EH (cell line): ENCODE data around the gene C11orf52.

Experiments
- DNase-seq: peaks from one replicate; pipeline ENCODE4 v3.0.0-alpha.2; 2015; ENCODE audit warnings: low read depth

The C11orf52 gene

DNA sequence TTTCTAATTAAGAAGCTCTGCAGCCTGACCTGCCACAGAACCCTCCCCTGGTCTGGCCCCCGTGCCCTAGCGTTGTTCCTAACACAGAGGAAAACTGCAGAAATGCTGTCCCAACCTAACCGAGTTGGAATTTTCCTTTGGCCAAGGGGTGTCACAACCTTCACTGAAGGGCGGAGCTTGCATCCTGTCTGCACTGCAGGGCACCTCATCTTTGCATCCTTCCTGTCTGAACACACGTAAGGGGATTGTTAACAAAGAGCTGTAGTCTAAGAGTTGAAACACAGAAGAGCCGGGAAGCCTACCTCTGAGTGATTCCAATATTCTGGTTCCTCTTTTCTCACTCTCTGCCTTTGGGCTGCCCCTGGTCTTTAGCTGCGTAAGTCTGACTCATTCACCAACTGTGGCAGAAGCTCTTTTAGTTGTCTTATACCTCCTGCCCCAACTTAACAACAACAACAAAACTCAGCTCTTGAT lies 20.0 kb downstream of the C11orf52 start:
- DNase-seq: peak; percentile 63

GRCh38 chr11:111939836-111940604 lies 21.3 kb downstream of the C11orf52 start:
- peak; percentile 93 for DNase-seq

- no peak for DNase-seq
Measured at GRCh38 chr11:111941963-111942362, 23.2 kb downstream of the C11orf52 start.

GRCh38 chr11:111942829-111943228 lies 24.1 kb downstream of the C11orf52 start:
- peak; percentile 43 for DNase-seq

DNA sequence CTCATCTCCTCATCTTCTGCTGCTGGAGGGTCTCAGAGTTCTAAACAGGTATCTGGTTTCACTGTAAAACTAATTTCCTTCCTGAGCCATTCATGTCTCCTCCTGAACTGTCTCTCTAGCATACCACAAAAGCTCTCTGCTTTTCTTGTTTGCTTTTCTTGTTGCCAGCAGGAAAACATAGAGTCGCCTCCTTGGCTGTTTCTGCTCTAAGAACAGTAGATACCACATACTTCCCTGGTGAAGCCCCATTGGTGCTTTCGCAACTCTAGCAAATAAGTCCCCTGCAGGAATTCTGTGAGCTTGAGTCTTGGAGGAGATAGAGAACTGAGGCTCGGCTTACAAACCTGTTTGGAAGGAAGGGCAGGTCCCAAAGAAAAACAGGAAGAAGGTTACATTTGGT lies 25.4 kb downstream of the C11orf52 start:
- DNase-seq: peak; percentile 90

DNA sequence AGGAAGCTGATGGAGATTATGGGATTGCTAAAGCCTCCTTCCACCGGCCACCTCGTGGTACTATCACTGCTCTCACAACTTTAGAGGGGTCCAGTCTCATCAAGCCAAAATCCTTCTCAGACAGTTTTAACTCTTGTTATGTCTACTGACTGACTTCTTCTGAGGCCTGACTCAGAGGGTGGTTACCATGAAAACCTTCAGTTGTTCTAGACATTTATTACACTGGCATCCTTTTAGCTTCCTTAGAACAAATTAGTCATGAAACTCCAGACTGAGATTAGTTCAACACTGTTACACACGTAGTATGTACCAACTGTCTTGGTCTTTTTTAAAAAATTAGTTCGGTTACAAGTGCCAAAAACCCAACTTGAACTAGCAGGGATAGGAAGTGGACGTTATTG lies 25.9 kb downstream of the C11orf52 start:
- peak; percentile 89 for DNase-seq

- DNase-seq: no peak
Measured at GRCh38 chr11:111945198-111945597, 26.5 kb downstream of the C11orf52 start.

DNA sequence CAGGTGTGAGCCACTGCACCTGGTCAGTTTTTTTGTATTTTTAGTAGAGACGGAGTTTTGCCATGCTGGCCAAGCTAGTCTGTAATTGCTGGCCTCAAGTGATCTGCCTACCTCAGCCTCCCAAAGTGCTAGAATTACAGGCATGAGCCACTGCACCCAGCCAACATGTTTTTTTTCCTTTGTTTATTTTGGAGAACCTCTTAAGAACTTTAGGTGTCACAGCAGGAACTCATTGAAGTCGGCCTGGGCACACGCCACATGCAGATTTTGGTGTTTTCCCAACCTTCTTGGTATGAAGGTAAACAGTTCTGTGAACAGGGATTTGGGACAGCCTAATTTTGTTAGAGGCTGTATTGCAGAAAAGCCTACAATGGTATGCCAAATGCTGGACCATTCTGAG lies 27.8 kb downstream of the C11orf52 start:
- DNase-seq: no peak

DNA sequence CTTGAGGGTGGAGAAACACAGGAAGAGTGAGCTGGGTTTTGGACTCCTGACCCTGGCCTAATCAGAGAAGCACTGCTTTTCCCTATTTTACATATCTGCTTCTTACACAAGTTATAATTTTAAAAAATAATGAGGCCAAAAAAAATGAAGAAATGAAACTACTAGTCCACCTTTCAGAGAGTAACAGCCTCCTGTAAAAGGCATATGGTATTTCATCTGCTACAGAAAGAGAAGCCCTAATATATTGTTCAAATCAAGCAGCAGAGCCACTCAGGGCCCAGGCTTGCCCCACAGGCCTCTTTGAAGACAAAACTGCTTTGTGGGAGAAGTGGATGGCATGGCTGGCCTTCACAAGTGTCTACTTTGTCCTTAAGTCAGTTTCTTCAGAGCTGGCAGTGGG lies 28.4 kb downstream of the C11orf52 start:
- no peak for DNase-seq

- DNase-seq: no peak
Measured at GRCh38 chr11:111949519-111950426, 31.1 kb downstream of the C11orf52 start.

DNA sequence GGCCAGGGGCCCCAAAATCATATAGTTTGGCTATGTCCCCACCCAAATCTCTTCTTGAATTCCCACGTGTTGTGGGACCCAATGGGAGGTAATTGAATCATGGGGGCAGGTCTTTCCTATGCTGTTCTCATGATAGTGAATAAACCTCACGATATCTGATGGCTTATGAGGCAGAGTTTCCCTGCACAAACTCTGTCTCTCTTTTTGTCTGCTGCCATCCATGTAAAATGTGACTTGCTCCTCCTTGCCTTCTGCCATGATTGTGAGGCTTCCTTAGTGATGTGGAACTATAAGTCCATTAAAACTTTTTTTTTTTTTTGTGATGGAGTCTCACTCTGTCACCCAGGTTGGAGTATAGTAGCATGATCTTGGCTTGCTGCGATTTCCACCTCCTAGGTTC lies 32.9 kb downstream of the C11orf52 start:
- DNase-seq: no peak

GRCh38 chr11:111954154-111954553 lies 35.4 kb downstream of the C11orf52 start:
- no peak for DNase-seq

DNA sequence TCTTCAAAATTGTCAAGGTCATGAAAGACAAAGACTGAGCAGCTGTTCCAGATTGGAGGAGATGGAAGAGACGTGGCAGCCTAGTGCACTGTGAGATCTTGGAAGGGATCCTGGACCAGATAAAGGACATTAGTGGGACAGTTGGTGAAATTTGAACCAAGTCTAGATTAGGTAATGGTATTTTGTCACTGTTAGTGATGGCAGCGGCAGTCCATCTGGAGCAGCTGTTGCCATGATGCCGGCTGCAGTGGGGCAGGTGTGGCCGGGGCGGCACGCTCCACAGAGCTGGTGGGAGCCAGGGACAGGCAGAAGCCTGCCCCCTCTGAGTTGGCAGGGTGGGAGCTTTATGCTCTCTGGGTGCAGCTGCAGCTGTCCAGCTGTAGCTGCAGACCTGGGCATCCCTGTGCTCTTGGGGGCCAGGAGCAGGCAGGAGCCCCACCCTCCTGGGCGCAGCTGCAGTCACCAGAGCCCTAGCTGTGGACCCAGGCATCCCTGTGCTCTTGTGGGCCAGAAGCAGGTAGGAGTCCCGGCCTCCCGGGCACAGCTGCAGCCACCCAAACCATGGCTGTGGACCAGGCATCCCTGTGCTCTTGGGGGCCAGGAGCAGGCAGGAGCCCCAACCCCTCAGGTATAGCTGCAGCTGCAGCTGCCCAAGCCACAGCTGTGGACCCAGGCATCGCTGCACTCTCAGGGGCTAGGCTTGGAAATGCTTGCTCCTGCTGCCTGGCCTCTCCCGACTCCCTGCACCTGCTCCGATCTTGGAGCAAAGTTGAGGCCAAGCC lies 39.1 kb downstream of the C11orf52 start:
- DNase-seq: no peak

- DNase-seq: no peak
Measured at GRCh38 chr11:111960916-111961315, 42.2 kb downstream of the C11orf52 start.

DNA sequence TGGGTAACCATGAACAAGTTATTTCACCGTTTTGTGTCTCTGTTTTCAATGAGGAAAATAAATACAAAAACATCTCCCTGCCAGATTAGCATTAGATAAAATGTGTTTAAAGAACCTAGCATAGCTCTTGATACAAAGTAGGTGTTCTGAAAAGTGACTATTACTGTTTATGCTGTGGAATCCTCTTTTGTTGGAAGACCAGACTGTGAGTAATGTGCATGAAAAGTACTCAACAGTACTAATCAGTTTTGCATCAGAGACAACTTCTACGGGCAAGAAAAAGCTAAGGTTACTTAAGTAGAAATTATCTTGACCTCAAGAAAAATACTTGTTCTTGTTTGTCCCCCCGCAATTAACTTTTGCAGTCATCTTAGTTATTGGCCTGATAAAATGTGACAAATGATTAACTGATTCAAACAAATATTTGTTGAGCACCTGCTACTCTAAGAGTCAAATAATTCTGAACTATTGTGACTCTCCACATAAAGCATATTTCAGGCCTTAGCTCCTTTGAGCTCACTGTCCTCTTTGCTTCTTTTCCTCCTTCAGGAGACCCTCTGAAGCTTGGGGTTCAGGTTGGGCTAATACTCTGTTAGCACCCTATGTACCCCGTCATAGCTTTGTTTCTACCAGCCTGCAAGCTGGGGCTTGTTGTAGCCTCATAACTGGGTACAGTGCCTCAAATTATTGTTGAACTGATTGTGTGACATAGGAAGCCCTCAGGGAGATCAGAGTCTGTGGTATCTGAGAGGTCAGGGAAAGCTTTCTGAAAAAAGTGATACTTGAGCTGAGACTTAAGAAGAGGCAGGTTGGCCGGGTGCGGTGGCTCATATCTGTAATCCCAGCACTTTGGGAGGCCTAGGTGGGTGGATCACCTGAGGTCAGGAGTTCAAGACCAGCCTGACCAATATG lies 42.9 kb downstream of the C11orf52 start:
- DNase-seq: no peak

- DNase-seq: no peak
Measured at GRCh38 chr11:111963931-111964340, 45.2 kb downstream of the C11orf52 start.

GRCh38 chr11:111966678-111967077 lies 48.0 kb downstream of the C11orf52 start:
- DNase-seq: no peak

GRCh38 chr11:111967649-111968048 lies 48.9 kb downstream of the C11orf52 start:
- no peak for DNase-seq

DNA sequence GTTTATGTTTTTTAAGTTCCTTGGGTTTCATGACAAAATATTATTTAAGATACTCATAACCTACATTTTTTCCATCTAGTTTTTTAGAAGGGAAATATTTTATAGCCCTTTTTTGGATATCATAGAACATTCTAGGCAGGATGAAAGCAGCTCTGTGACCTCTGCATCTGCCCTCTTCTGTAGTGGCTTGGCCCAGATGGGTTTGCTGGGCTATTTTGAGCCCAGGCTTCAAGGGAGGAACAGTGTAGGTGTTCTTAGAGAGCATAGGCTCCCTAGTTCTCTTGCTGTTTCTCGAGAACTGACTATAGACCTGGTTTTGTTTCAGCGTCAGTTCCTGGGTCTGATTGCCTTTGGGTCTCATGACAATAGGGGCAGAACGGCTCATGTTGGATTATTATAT lies 50.6 kb downstream of the C11orf52 start:
- DNase-seq: no peak

DNA sequence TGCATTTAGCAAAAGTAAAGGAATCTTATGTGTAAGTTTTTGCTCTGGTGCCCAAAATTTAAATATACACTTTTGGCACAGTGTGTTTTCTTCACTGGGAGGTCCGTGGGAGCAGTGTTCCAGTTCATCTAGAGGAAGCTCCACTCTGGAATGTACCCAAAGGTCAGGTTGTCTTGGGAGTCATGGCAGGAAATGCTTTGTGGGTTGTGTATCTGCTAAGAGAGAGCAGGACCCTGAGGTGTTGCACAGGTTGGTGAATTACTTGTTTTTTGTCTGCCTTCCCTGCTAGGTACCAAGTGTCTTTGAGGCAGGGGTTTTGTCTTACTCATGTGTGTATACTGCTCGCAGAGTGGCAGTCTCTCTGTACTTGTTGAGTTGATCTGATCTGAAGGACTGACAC lies 55.7 kb downstream of the C11orf52 start:
- DNase-seq: peak; percentile 39
